Osteoblast (primary cell): Measurements from ENCODE around the gene FNDC5. TPM values are rescaled to one million over a fixed set of nuclear protein-coding genes. Genes with fewer than 3 reads are reported as not detected.

Source experiments
- DNase-seq: peaks from one replicate; pipeline ENCODE4 v3.0.0; 2011; ENCODE audit warnings: low spot score, mixed read lengths; ENCODE audit not compliant: insufficient read length; ENCODE audit errors: missing footprints
- H2AFZ ChIP-seq: 2 replicates; pipeline ENCODE4 v1.6.0; 2011; ENCODE audit warnings: mild to moderate bottlenecking, low read length
- H3K27ac ChIP-seq: 2 replicates; pipeline ENCODE4 v1.5.1; 2011; ENCODE audit warnings: mild to moderate bottlenecking, low read depth, low read length, moderate library complexity
- H3K27me3 ChIP-seq: 2 replicates; pipeline ENCODE4 v1.6.0; 2012; ENCODE audit warnings: mild to moderate bottlenecking, control low read depth, inconsistent platforms, low read length, moderate library complexity; ENCODE audit not compliant: insufficient read depth
- H3K36me3 ChIP-seq: 2 replicates; pipeline ENCODE4 v1.5.1; 2011; ENCODE audit warnings: mild to moderate bottlenecking, low read length, control low read depth, moderate library complexity; ENCODE audit not compliant: insufficient read depth
- H3K4me1 ChIP-seq: 2 replicates; pipeline ENCODE4 v1.5.1; 2011; ENCODE audit warnings: mild to moderate bottlenecking, low read length, control low read depth, moderate library complexity; ENCODE audit not compliant: insufficient read depth
- H3K4me2 ChIP-seq: 2 replicates; pipeline ENCODE4 v1.6.0; 2011; ENCODE audit warnings: mild to moderate bottlenecking, low read length; ENCODE audit not compliant: insufficient read depth
- H3K4me3 ChIP-seq: fragments of 200-600 bp; sonication (generic); 3 replicates; pipeline ENCODE4 v1.5.1; 2012; ENCODE audit warnings: mild to moderate bottlenecking, low read length, inconsistent platforms; ENCODE audit not compliant: insufficient read depth
- H3K79me2 ChIP-seq: 2 replicates; pipeline ENCODE4 v1.6.0; 2012; ENCODE audit warnings: mild to moderate bottlenecking, low read length, control low read depth, inconsistent platforms; ENCODE audit not compliant: insufficient read depth
- H3K9me3 ChIP-seq: 2 replicates; pipeline ENCODE4 v1.5.1; 2011; ENCODE audit warnings: low read depth, low read length, control low read depth
- H4K20me1 ChIP-seq: 2 replicates; pipeline ENCODE4 v1.6.0; 2012; ENCODE audit warnings: mild to moderate bottlenecking, low read length, control low read depth; ENCODE audit not compliant: insufficient read depth
- CTCF ChIP-seq: IDR thresholded peaks from 2 replicates; pipeline ENCODE4 v1.5.1; 2011; ENCODE audit warnings: mild to moderate bottlenecking, low read depth, low read length, moderate library complexity; ENCODE audit errors: extremely low read depth
- total RNA-seq: library from RNA; depleted of rRNA; stranded (reverse); fragments of >200 nt; gene quantifications from 2 replicates; pipeline ENCODE4 v1.2.3, GENCODE V29; 2012

Gene FNDC5
- total RNA-seq, 1 donor, result 0.36 TPM

- peaks cover 29% of the 10 kb centered on the region for H3K36me3 ChIP-seq
- peaks cover 18% of the 10 kb centered on the region for H3K4me1 ChIP-seq
- H3K4me3 ChIP-seq, result peak overlapping the region; percentile 26
- peaks cover 12% of the 10 kb centered on the region for H4K20me1 ChIP-seq
- TF ChIP-seq CTCF, result no peak
- no peak overlapping the region for H2AFZ ChIP-seq
- H3K27ac ChIP-seq, result peak overlapping the region; percentile 32
- H3K9me3 ChIP-seq, result no peaks in the 10 kb centered on the region
- no peak for DNase-seq
- peak overlapping the region; percentile 91 for H3K4me2 ChIP-seq
- no peaks in the 10 kb centered on the region for H3K27me3 ChIP-seq
- peaks cover 97% of the 10 kb centered on the region for H3K79me2 ChIP-seq
These were observed 56.6 kb downstream of the FNDC5 start for GRCh38 chr1:32813941-32814739.

Other genes with a start within 250 kb of the FNDC5 start
- 27.1 and 37.3 TPM in 2 replicates for gene ZBTB8OS, start 220.4 kb downstream of the FNDC5 start, total RNA-seq
- 111 and 112 TPM in 2 replicates for gene RBBP4, start 219.7 kb downstream of the FNDC5 start, total RNA-seq
- gene SYNC, start 168.1 kb downstream of the FNDC5 start, total RNA-seq, result 129 and 139 TPM in 2 replicates
- gene YARS1, start 53.6 kb downstream of the FNDC5 start, total RNA-seq, result 183 and 199 TPM in 2 replicates
- gene S100PBP, start 53.3 kb downstream of the FNDC5 start, total RNA-seq, result 42.0 and 57.2 TPM in 2 replicates
- gene HPCA, start 15.6 kb upstream of the FNDC5 start, total RNA-seq, result not detected in 2 replicates
- gene TMEM54, start 30.5 kb upstream of the FNDC5 start, total RNA-seq, result 16.5 and 22.4 TPM in 2 replicates
- gene RNF19B, start 93.9 kb upstream of the FNDC5 start, total RNA-seq, result 14.5 and 19.7 TPM in 2 replicates
- gene AK2, start 166.0 kb upstream of the FNDC5 start, total RNA-seq, result 89.3 and 139 TPM in 2 replicates
- gene AZIN2, start 210.2 kb upstream of the FNDC5 start, total RNA-seq, result 11.8 and 18.8 TPM in 2 replicates